Measurements from ENCODE around the gene ZNG1B.
"Not testable (repeated sequence)": the region's sequence is repeated elsewhere in the genome, so short reads cannot be mapped to it uniquely, and the experiment has no call there.

GRCh38 chr2:113507394-113508140, 70.1 kb downstream of the ZNG1B start:
- TF ChIP-seq POLR2A (IDR thresholded peaks at IDR 0.05); POLR2AphosphoS5 (IDR thresholded peaks at IDR 0.05; ENCODE audit: insufficient read depth in 1 of 2, low read depth in 1 of 2): not testable (repeated sequence)
- TF ChIP-seq, protein P1, sequence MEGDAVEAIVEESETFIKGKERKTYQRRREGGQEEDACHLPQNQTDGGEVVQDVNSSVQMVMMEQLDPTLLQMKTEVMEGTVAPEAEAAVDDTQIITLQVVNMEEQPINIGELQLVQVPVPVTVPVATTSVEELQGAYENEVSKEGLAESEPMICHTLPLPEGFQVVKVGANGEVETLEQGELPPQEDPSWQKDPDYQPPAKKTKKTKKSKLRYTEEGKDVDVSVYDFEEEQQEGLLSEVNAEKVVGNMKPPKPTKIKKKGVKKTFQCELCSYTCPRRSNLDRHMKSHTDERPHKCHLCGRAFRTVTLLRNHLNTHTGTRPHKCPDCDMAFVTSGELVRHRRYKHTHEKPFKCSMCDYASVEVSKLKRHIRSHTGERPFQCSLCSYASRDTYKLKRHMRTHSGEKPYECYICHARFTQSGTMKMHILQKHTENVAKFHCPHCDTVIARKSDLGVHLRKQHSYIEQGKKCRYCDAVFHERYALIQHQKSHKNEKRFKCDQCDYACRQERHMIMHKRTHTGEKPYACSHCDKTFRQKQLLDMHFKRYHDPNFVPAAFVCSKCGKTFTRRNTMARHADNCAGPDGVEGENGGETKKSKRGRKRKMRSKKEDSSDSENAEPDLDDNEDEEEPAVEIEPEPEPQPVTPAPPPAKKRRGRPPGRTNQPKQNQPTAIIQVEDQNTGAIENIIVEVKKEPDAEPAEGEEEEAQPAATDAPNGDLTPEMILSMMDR (IDR thresholded peaks at IDR 0.05): not testable (repeated sequence)
